HL-60 (cell line): ENCODE data around the gene PAXIP1.

Experiments
- POLR2AphosphoS5 ChIP-seq: IDR thresholded peaks from 2 replicates; pipeline ENCODE4 v1.6.1; 2012; ENCODE audit warnings: low read depth
- TF ChIP-seq, protein P1 (sequence below): IDR thresholded peaks from one replicate; pipeline ENCODE4 v1.5.1; 2011; ENCODE audit warnings: low read length, control low read depth, inconsistent platforms; ENCODE audit not compliant: insufficient read depth
- TF ChIP-seq, protein P2 (sequence below): IDR thresholded peaks from 2 replicates; pipeline ENCODE4 v1.6.1; 2012; ENCODE audit warnings: low read depth; ENCODE audit not compliant: insufficient replicate concordance

DNA sequence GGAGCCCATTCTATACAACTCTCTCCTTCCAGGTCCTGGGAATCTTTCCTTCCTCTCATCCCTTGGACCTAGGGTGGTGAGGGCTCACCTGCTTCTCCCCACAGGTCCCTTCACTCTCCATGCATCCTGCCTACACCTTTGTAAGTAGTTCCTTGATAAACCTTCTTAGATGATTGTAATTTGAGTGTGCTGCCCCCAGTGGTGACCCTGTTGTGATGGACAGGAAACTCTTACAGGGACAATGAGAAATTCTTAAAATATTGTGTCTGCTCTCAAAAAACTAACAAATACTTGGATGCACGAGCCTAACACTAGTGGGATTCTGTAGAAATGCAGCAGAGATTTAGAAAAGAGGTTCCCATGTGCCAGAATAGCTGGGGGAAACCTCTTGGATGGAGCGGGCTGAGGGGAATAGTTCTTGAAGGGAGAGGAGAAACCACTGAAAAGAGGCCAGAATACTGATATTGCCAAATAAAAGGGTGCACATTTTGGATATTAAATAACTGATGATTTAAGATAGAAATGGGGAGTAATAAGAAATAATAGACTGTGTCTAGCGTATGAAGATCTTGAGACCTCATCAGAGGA is 6.7 kb upstream of the PAXIP1 start:
- TF ChIP-seq, protein P1, sequence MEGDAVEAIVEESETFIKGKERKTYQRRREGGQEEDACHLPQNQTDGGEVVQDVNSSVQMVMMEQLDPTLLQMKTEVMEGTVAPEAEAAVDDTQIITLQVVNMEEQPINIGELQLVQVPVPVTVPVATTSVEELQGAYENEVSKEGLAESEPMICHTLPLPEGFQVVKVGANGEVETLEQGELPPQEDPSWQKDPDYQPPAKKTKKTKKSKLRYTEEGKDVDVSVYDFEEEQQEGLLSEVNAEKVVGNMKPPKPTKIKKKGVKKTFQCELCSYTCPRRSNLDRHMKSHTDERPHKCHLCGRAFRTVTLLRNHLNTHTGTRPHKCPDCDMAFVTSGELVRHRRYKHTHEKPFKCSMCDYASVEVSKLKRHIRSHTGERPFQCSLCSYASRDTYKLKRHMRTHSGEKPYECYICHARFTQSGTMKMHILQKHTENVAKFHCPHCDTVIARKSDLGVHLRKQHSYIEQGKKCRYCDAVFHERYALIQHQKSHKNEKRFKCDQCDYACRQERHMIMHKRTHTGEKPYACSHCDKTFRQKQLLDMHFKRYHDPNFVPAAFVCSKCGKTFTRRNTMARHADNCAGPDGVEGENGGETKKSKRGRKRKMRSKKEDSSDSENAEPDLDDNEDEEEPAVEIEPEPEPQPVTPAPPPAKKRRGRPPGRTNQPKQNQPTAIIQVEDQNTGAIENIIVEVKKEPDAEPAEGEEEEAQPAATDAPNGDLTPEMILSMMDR = peak; percentile 23
- no peak for TF ChIP-seq POLR2AphosphoS5
- TF ChIP-seq, protein P2, sequence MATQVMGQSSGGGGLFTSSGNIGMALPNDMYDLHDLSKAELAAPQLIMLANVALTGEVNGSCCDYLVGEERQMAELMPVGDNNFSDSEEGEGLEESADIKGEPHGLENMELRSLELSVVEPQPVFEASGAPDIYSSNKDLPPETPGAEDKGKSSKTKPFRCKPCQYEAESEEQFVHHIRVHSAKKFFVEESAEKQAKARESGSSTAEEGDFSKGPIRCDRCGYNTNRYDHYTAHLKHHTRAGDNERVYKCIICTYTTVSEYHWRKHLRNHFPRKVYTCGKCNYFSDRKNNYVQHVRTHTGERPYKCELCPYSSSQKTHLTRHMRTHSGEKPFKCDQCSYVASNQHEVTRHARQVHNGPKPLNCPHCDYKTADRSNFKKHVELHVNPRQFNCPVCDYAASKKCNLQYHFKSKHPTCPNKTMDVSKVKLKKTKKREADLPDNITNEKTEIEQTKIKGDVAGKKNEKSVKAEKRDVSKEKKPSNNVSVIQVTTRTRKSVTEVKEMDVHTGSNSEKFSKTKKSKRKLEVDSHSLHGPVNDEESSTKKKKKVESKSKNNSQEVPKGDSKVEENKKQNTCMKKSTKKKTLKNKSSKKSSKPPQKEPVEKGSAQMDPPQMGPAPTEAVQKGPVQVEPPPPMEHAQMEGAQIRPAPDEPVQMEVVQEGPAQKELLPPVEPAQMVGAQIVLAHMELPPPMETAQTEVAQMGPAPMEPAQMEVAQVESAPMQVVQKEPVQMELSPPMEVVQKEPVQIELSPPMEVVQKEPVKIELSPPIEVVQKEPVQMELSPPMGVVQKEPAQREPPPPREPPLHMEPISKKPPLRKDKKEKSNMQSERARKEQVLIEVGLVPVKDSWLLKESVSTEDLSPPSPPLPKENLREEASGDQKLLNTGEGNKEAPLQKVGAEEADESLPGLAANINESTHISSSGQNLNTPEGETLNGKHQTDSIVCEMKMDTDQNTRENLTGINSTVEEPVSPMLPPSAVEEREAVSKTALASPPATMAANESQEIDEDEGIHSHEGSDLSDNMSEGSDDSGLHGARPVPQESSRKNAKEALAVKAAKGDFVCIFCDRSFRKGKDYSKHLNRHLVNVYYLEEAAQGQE = no peak
